H9 (cell line): Measurements from ENCODE around the gene DNM2. TPM values are rescaled to one million over a fixed set of nuclear protein-coding genes. Genes with fewer than 3 reads are reported as not detected.

Source experiments
- DNase-seq: peaks from one replicate; pipeline ENCODE4 v3.0.0-alpha.2; 2017
- H2AFZ ChIP-seq: one replicate; pipeline ENCODE4 v1.6.1; 2013; ENCODE audit warnings: mild to moderate bottlenecking, low read length, control low read depth, moderate library complexity
- H2AK5ac ChIP-seq: 2 replicates; pipeline ENCODE4 v1.6.1; 2013; ENCODE audit warnings: low read length, control low read depth, mixed read lengths; ENCODE audit not compliant: insufficient read length
- H2BK120ac ChIP-seq: one replicate; pipeline ENCODE4 v1.6.1; 2013; ENCODE audit warnings: low read depth, mild to moderate bottlenecking, low read length, control low read depth, inconsistent platforms; ENCODE audit not compliant: poor library complexity, severe bottlenecking
- H2BK12ac ChIP-seq: 2 replicates; pipeline ENCODE4 v1.6.1; 2013; ENCODE audit warnings: low read length, control low read depth, mixed read lengths, low read depth; ENCODE audit not compliant: insufficient read length
- H2BK15ac ChIP-seq: 2 replicates; pipeline ENCODE4 v1.6.1; 2013; ENCODE audit warnings: low read depth, low read length, control low read depth
- H2BK20ac ChIP-seq: one replicate; pipeline ENCODE4 v1.6.1; 2013; ENCODE audit warnings: low read depth, mild to moderate bottlenecking, low read length, control low read depth, inconsistent platforms; ENCODE audit not compliant: poor library complexity, severe bottlenecking
- H2BK5ac ChIP-seq: 2 replicates; pipeline ENCODE4 v1.6.1; 2013; ENCODE audit warnings: low read length, control low read depth, mixed read lengths; ENCODE audit not compliant: insufficient read length
- H3K14ac ChIP-seq: 2 replicates; pipeline ENCODE4 v1.6.1; 2013; ENCODE audit warnings: low read length, control low read depth; ENCODE audit not compliant: insufficient read depth
- H3K18ac ChIP-seq: 2 replicates; pipeline ENCODE4 v1.6.1; 2013; ENCODE audit warnings: low read depth, mild to moderate bottlenecking, mixed read lengths, low read length, control low read depth; ENCODE audit not compliant: insufficient read length
- H3K23ac ChIP-seq: 2 replicates; pipeline ENCODE4 v1.6.1; 2013; ENCODE audit warnings: low read length, control low read depth, mixed read lengths, low read depth; ENCODE audit not compliant: insufficient read length
- H3K23me2 ChIP-seq: 2 replicates; pipeline ENCODE4 v1.6.1; 2013; ENCODE audit warnings: low read depth, mild to moderate bottlenecking, mixed read lengths, low read length, control low read depth; ENCODE audit not compliant: insufficient read length, poor library complexity, severe bottlenecking
- H3K27ac ChIP-seq: 2 replicates; pipeline ENCODE4 v1.5.1; 2013; ENCODE audit warnings: low read length, control low read depth, mixed read lengths, low read depth; ENCODE audit not compliant: insufficient read length
- H3K27me3 ChIP-seq: 2 replicates; pipeline ENCODE4 v1.6.1; 2013; ENCODE audit warnings: low read length, control low read depth, inconsistent platforms; ENCODE audit not compliant: insufficient read depth
- H3K4ac ChIP-seq: 2 replicates; pipeline ENCODE4 v1.6.1; 2013; ENCODE audit warnings: low read depth, mild to moderate bottlenecking, control low read depth, inconsistent platforms, low read length, moderate library complexity
- H3K4me1 ChIP-seq: 2 replicates; pipeline ENCODE4 v1.6.1; 2013; ENCODE audit warnings: low read length, control low read depth, inconsistent platforms; ENCODE audit not compliant: insufficient read depth
- H3K4me2 ChIP-seq: 2 replicates; pipeline ENCODE4 v1.6.1; 2013; ENCODE audit warnings: low read length, control low read depth, mixed read lengths; ENCODE audit not compliant: insufficient read length, insufficient read depth
- H3K56ac ChIP-seq: 2 replicates; pipeline ENCODE4 v1.6.1; 2013; ENCODE audit warnings: low read depth, mild to moderate bottlenecking, mixed read lengths, low read length, control low read depth; ENCODE audit not compliant: insufficient read length
- H3K79me1 ChIP-seq: 2 replicates; pipeline ENCODE4 v1.6.1; 2013; ENCODE audit warnings: low read depth, mild to moderate bottlenecking, moderate library complexity, low read length, control low read depth, inconsistent platforms; ENCODE audit not compliant: insufficient read depth, poor library complexity, severe bottlenecking
- H3K79me2 ChIP-seq: 2 replicates; pipeline ENCODE4 v1.6.1; 2013; ENCODE audit warnings: low read length, control low read depth, inconsistent platforms; ENCODE audit not compliant: insufficient read depth
- H3K9ac ChIP-seq: 2 replicates; pipeline ENCODE4 v1.6.1; 2013; ENCODE audit warnings: low read length, control low read depth, mixed read lengths; ENCODE audit not compliant: insufficient read length; ENCODE audit errors: extremely low read depth
- H3K9me3 ChIP-seq: one replicate; pipeline ENCODE4 v1.6.1; 2013; ENCODE audit warnings: low read depth, low read length, inconsistent platforms; ENCODE audit not compliant: control insufficient read depth
- H3T11ph ChIP-seq: one replicate; pipeline ENCODE4 v1.6.1; 2013; ENCODE audit warnings: mild to moderate bottlenecking, low read length, control low read depth, inconsistent platforms
- H4K20me1 ChIP-seq: one replicate; pipeline ENCODE4 v1.6.1; 2013; ENCODE audit not compliant: control insufficient read depth, insufficient read length, insufficient read depth
- H4K5ac ChIP-seq: 2 replicates; pipeline ENCODE4 v1.6.1; 2013; ENCODE audit warnings: low read depth, mild to moderate bottlenecking, mixed read lengths, low read length, control low read depth; ENCODE audit not compliant: insufficient read length
- H4K8ac ChIP-seq: replicated peaks from 2 replicates; pipeline ENCODE4 v1.6.1; 2013; ENCODE audit warnings: low read length, control low read depth, mixed read lengths, low read depth; ENCODE audit not compliant: insufficient read length
- H4K91ac ChIP-seq: 2 replicates; pipeline ENCODE4 v1.6.1; 2013; ENCODE audit warnings: low read depth, mild to moderate bottlenecking, moderate library complexity, mixed read lengths, low read length, control low read depth; ENCODE audit not compliant: insufficient read length
- H3K27ac Mint-ChIP-seq, 3 experiments: 2 replicates in 2 of 3; 3 replicates in 1 of 3; pipeline ENCODE4 v1.8.0; 2020 to 2021; ENCODE audit warnings: mixed read lengths in 3 of 3, mild to moderate bottlenecking in 1 of 3, moderate library complexity in 1 of 3
- H3K27me3 Mint-ChIP-seq: 2 replicates; pipeline ENCODE4 v1.8.0; 2021; ENCODE audit warnings: low read depth, mild to moderate bottlenecking, moderate library complexity, mixed read lengths
- H3K36me3 Mint-ChIP-seq, 3 experiments: 2 replicates in 2 of 3; 3 replicates in 1 of 3; pipeline ENCODE4 v1.8.0; 2020 to 2021; ENCODE audit warnings: low read depth in 3 of 3, mixed read lengths in 3 of 3; ENCODE audit not compliant: insufficient read depth in 1 of 3
- H3K4me1 Mint-ChIP-seq, 2 experiments: 2 replicates each; pipeline ENCODE4 v1.8.0; 2020; ENCODE audit warnings: mixed read lengths in 2 of 2
- H3K4me3 Mint-ChIP-seq, 2 experiments: 2 replicates in 1 of 2; 3 replicates in 1 of 2; pipeline ENCODE4 v1.8.0; 2020 to 2021; ENCODE audit warnings: mild to moderate bottlenecking in 2 of 2, mixed read lengths in 2 of 2, moderate library complexity in 1 of 2
- H3K9me3 Mint-ChIP-seq, 2 experiments: 2 replicates in 1 of 2; 3 replicates in 1 of 2; pipeline ENCODE4 v1.8.0; 2020; ENCODE audit warnings: mild to moderate bottlenecking in 2 of 2, mixed read lengths in 2 of 2, moderate library complexity in 1 of 2
- CTCF ChIP-seq: fragments of 200-600 bp; sonication (generic); conservative IDR thresholded peaks from 3 replicates; pipeline ENCODE4 v1.8.0; 2021; ENCODE audit warnings: antibody characterized with exemption, mild to moderate bottlenecking
- WGBS: extraction: QIAGEN DNeasy Blood & Tissue Kit; methylation state at CpG from one replicate; pipeline ENCODE4 v1.1.7; 2013; ENCODE audit warnings: missing lambda C conversion rate, low lambda C conversion rate, mixed read lengths; ENCODE audit not compliant: insufficient read length; ENCODE audit errors: extremely low coverage; 5-methylcytosine and 5-hydroxymethylcytosine counted together
- total RNA-seq: library from RNA; stranded (reverse); gene quantifications from 2 replicates; pipeline ENCODE4 v1.2.1, GENCODE V29; 2021

The DNM2 gene
- total RNA-seq, 1 experiment from 2014 or later, result 152 TPM

- Histone ChIP-seq H3K23me2 (no peaks in the 10 kb centered on the region), H3K4me1 (no peaks in the 10 kb centered on the region; the same call in 1 of the 2 replicates), H2BK20ac (no peak overlapping the region), H2AK5ac (no peak overlapping the region), H3K4ac (no peak overlapping the region), H3K79me2 (no peaks in the 10 kb centered on the region; the same call in 1 of the 2 replicates), H3T11ph (no peak overlapping the region), H3K18ac (no peak overlapping the region), H3K14ac (no peak overlapping the region), H3K23ac (no peak overlapping the region), H3K4me2 (no peak overlapping the region), H2BK12ac (no peak overlapping the region), H3K9ac (no peak overlapping the region), H2AFZ (no peak overlapping the region), H4K8ac (no peak overlapping the region), H4K91ac (no peak overlapping the region), H3K27me3 (no peaks in the 10 kb centered on the region), H4K5ac (no peak overlapping the region), H2BK5ac (no peak overlapping the region), H3K27ac (no peak overlapping the region), H2BK15ac (no peak overlapping the region), H3K79me1 (no peaks in the 10 kb centered on the region), H3K9me3 (no peaks in the 10 kb centered on the region), H4K20me1 (no peaks in the 10 kb centered on the region), H2BK120ac (no peak overlapping the region), H3K56ac (no peak overlapping the region)
- no peaks in the 10 kb centered on the region for H3K27me3 Mint-ChIP-seq
- peaks cover 24 to 25% of the 10 kb centered on the region in 2 experiments for H3K4me1 Mint-ChIP-seq
- peaks cover 10 to 36% (median 25%) of the 10 kb centered on the region in 3 experiments; a peak in 6 of 7 replicates for H3K36me3 Mint-ChIP-seq
- DNase-seq, result no peak
- peak overlapping the region; percentile 45 to 72 (median 49); a peak in 2 of 7 replicates for H3K27ac Mint-ChIP-seq
- H3K9me3 Mint-ChIP-seq, result no peaks in the 10 kb centered on the region
- no CpG with 5 or more reads among the region's 5 CpGs for WGBS
- no peak for TF ChIP-seq CTCF
- no peak overlapping the region for H3K4me3 Mint-ChIP-seq
These were observed 41.1 kb downstream of the DNM2 start for GRCh38 chr19:10758978-10759377.
